Measurements from ENCODE around the gene NXF2B. TPM values are rescaled to one million over a fixed set of nuclear protein-coding genes. Genes with fewer than 3 reads are reported as not detected.
"Not testable (repeated sequence)": the region's sequence is repeated elsewhere in the genome, so short reads cannot be mapped to it uniquely, and the experiment has no call there.

NXF2B gene
- total and polyA plus RNA-seq, 2 donors (not counting 3 experiments of a cell fraction or from before 2014, with no cell fraction given): not detected

- CTCF ChIA-PET; BruUV-seq (replicated peaks); dilution Hi-C loops (cut with MboI; ENCODE audit: extremely low pct_ligation_motif_present, low sequenced_read_pairs); H2AFZ ChIP-seq (ENCODE audit: low read depth, low read length); POLR2A ChIA-PET; H3K36me3 ChIP-seq (ENCODE audit: control insufficient read depth in 2 of 2, extremely low read depth in 1 of 2, insufficient read depth in 2 of 2, low read length in 2 of 2); H3K4me2 ChIP-seq (ENCODE audit: insufficient read depth, low read length); H3K4me3 ChIP-seq (replicated peaks in 1 of 3; ENCODE audit: insufficient read depth in 1 of 3, low read depth in 1 of 3, low read length in 3 of 3); H3K9me3 ChIP-seq (replicated peaks; ENCODE audit: control insufficient read depth, insufficient read depth, low read length); H3K4me1 ChIP-seq (ENCODE audit: control insufficient read depth, extremely low read depth, insufficient read depth, low read length); H3K9ac ChIP-seq (replicated peaks; ENCODE audit: extremely low read depth, insufficient read depth, low read length); H3K27me3 ChIP-seq (ENCODE audit: control insufficient read depth in 2 of 2, insufficient read depth in 2 of 2, low read length in 2 of 2); DNase-seq (ENCODE audit: low read depth, low spot score); FAIRE-seq; H3K9me1 ChIP-seq (replicated peaks; ENCODE audit: control insufficient read depth, extremely low read depth, insufficient read depth, low read length); H4K20me1 ChIP-seq (replicated peaks; ENCODE audit: control insufficient read depth, extremely low read depth, insufficient read depth, low read length); H3K79me2 ChIP-seq (ENCODE audit: control insufficient read depth, insufficient read depth, low read length); H3K27ac ChIP-seq (ENCODE audit: insufficient read depth, low read depth, low read length); intact Hi-C loops (cut with micrococcal nuclease): not testable (repeated sequence)
These were observed 18.8 kb upstream of the NXF2B start for GRCh38 chrX:102458615-102459014.

GRCh38 chrX:102414493-102414892, 25.3 kb downstream of the NXF2B start:
- DNase-seq (ENCODE audit: low read depth, low spot score); BruUV-seq (replicated peaks); dilution Hi-C loops (cut with MboI; ENCODE audit: extremely low pct_ligation_motif_present, low sequenced_read_pairs); H3K9me1 ChIP-seq (replicated peaks; ENCODE audit: control insufficient read depth, extremely low read depth, insufficient read depth, low read length); H2AFZ ChIP-seq (ENCODE audit: low read depth, low read length); H3K27ac ChIP-seq (ENCODE audit: insufficient read depth, low read depth, low read length); intact Hi-C loops (cut with micrococcal nuclease); H3K79me2 ChIP-seq (ENCODE audit: control insufficient read depth, insufficient read depth, low read length); H3K36me3 ChIP-seq (ENCODE audit: control insufficient read depth in 2 of 2, extremely low read depth in 1 of 2, insufficient read depth in 2 of 2, low read length in 2 of 2); H3K27me3 ChIP-seq (ENCODE audit: control insufficient read depth in 2 of 2, insufficient read depth in 2 of 2, low read length in 2 of 2); H3K9ac ChIP-seq (replicated peaks; ENCODE audit: extremely low read depth, insufficient read depth, low read length); POLR2A ChIA-PET; H3K4me1 ChIP-seq (ENCODE audit: control insufficient read depth, extremely low read depth, insufficient read depth, low read length); H3K4me2 ChIP-seq (ENCODE audit: insufficient read depth, low read length); CTCF ChIA-PET; FAIRE-seq; H3K4me3 ChIP-seq (replicated peaks in 1 of 3; ENCODE audit: insufficient read depth in 1 of 3, low read depth in 1 of 3, low read length in 3 of 3); H4K20me1 ChIP-seq (replicated peaks; ENCODE audit: control insufficient read depth, extremely low read depth, insufficient read depth, low read length); H3K9me3 ChIP-seq (replicated peaks; ENCODE audit: control insufficient read depth, insufficient read depth, low read length): not testable (repeated sequence)

GRCh38 chrX:102345916-102346315, 93.9 kb downstream of the NXF2B start:
- TF ChIP-seq CTCF (IDR thresholded peaks at IDR 0.05; ENCODE audit: extremely low read depth in 1 of 2, insufficient read depth in 1 of 2, low read depth in 1 of 2, low read length in 2 of 2) (peak; percentile 29 to 53), MYC (IDR thresholded peaks at IDR 0.05; ENCODE audit: low read depth, low read length) (no peak)
- intact Hi-C loops (cut with micrococcal nuclease) (no loop called here), dilution Hi-C loops (cut with MboI; ENCODE audit: extremely low pct_ligation_motif_present, low sequenced_read_pairs) (no loop called here)
- H3K27me3 ChIP-seq (ENCODE audit: control insufficient read depth in 2 of 2, insufficient read depth in 2 of 2, low read length in 2 of 2): no peaks in the 10 kb centered on the region
- H3K4me1 ChIP-seq (ENCODE audit: control insufficient read depth, extremely low read depth, insufficient read depth, low read length): no peaks in the 10 kb centered on the region
- no peaks in the 10 kb centered on the region for H3K79me2 ChIP-seq (ENCODE audit: control insufficient read depth, insufficient read depth, low read length)
- H2AFZ ChIP-seq (ENCODE audit: low read depth, low read length): no peak overlapping the region
- no peak overlapping the region for H3K4me3 ChIP-seq (replicated peaks in 1 of 3; ENCODE audit: insufficient read depth in 1 of 3, low read depth in 1 of 3, low read length in 3 of 3)
- CTCF ChIA-PET: interaction anchor here (1.0 to 2.9 kb wide), 2 partner anchors 518 to 554 kb away, joined by 3 to 15 read pairs; no protein-coding TSS in a partner anchor
- no peaks in the 10 kb centered on the region for H3K9me3 ChIP-seq (replicated peaks; ENCODE audit: control insufficient read depth, insufficient read depth, low read length)
- H3K36me3 ChIP-seq (ENCODE audit: control insufficient read depth in 2 of 2, extremely low read depth in 1 of 2, insufficient read depth in 2 of 2, low read length in 2 of 2): no peaks in the 10 kb centered on the region
- H3K27ac ChIP-seq (ENCODE audit: insufficient read depth, low read depth, low read length): no peak overlapping the region
- no peak overlapping the region for H3K4me2 ChIP-seq (ENCODE audit: insufficient read depth, low read length)
- peak; percentile 87 for FAIRE-seq
- no peaks in the 10 kb centered on the region for H4K20me1 ChIP-seq (replicated peaks; ENCODE audit: control insufficient read depth, extremely low read depth, insufficient read depth, low read length)
- POLR2A ChIA-PET: no interaction called here
- no TSS peak for BruUV-seq (replicated peaks)
- peak; percentile 34 for DNase-seq (ENCODE audit: low read depth, low spot score)
- H3K9me1 ChIP-seq (replicated peaks; ENCODE audit: control insufficient read depth, extremely low read depth, insufficient read depth, low read length): no peaks in the 10 kb centered on the region
- no peak overlapping the region for H3K9ac ChIP-seq (replicated peaks; ENCODE audit: extremely low read depth, insufficient read depth, low read length)

Data from endothelial cell of umbilical vein (primary cell).